ENCODE measurements around the gene CYTH2.

- TF ChIP-seq, protein P1, sequence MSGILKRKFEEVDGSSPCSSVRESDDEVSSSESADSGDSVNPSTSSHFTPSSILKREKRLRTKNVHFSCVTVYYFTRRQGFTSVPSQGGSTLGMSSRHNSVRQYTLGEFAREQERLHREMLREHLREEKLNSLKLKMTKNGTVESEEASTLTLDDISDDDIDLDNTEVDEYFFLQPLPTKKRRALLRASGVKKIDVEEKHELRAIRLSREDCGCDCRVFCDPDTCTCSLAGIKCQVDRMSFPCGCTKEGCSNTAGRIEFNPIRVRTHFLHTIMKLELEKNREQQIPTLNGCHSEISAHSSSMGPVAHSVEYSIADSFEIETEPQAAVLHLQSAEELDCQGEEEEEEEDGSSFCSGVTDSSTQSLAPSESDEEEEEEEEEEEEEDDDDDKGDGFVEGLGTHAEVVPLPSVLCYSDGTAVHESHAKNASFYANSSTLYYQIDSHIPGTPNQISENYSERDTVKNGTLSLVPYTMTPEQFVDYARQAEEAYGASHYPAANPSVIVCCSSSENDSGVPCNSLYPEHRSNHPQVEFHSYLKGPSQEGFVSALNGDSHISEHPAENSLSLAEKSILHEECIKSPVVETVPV (CRISPR knock-in tag; IDR thresholded peaks at IDR 0.05) = no peak
- TF ChIP-seq PATZ1 (CRISPR knock-in tag; IDR thresholded peaks at IDR 0.05; ENCODE audit: borderline replicate concordance) (no peak), BACH2 (CRISPR knock-in tag; IDR thresholded peaks at IDR 0.05; ENCODE audit: borderline replicate concordance) (no peak), TCF4 (CRISPR knock-in tag; IDR thresholded peaks at IDR 0.05; ENCODE audit: borderline replicate concordance) (no peak), ARNTL (CRISPR knock-in tag; IDR thresholded peaks at IDR 0.05; ENCODE audit: borderline replicate concordance, low read depth) (no peak), PPARA (CRISPR knock-in tag; IDR thresholded peaks at IDR 0.05; ENCODE audit: borderline replicate concordance) (no peak), TOX (CRISPR knock-in tag; IDR thresholded peaks at IDR 0.05; ENCODE audit: borderline replicate concordance) (no peak), ZFP3 (CRISPR knock-in tag; IDR thresholded peaks at IDR 0.05) (no peak)
- TF ChIP-seq, protein P2, sequence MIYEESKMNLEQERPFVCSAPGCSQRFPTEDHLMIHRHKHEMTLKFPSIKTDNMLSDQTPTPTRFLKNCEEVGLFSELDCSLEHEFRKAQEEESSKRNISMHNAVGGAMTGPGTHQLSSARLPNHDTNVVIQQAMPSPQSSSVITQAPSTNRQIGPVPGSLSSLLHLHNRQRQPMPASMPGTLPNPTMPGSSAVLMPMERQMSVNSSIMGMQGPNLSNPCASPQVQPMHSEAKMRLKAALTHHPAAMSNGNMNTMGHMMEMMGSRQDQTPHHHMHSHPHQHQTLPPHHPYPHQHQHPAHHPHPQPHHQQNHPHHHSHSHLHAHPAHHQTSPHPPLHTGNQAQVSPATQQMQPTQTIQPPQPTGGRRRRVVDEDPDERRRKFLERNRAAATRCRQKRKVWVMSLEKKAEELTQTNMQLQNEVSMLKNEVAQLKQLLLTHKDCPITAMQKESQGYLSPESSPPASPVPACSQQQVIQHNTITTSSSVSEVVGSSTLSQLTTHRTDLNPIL (CRISPR knock-in tag; IDR thresholded peaks at IDR 0.05; ENCODE audit: low read depth) = no peak
These were observed 24.3 kb upstream of the CYTH2 start for GRCh38 chr19:48444936-48445200.
